HG02798 (cell line): ENCODE results near the gene CYTIP.
"Not testable (repeated sequence)": the region's sequence is repeated elsewhere in the genome, so short reads cannot be mapped to it uniquely, and the experiment has no call there.

Experiments used
- ATAC-seq: cut with Tn5 transposase; IDR thresholded peaks from one replicate; pipeline ENCODE4 v1.9.1; 2021; ENCODE audit warnings: mild to moderate bottlenecking; ENCODE audit not compliant: unreplicated experiment, poor library complexity

Gene CYTIP

GRCh38 chr2:157386747-157387146 lies 57.1 kb downstream of the CYTIP start:
- ATAC-seq = no peak

GRCh38 chr2:157386247-157386646 lies 57.6 kb downstream of the CYTIP start:
- no peak for ATAC-seq

- no peak for ATAC-seq
These were observed 66.0 kb downstream of the CYTIP start for GRCh38 chr2:157377861-157378260.

GRCh38 chr2:157376041-157376440 lies 67.8 kb downstream of the CYTIP start:
- ATAC-seq = no peak

- no peak for ATAC-seq
These were observed 68.5 kb downstream of the CYTIP start for GRCh38 chr2:157375384-157375783.

GRCh38 chr2:157368508-157368907 lies 75.4 kb downstream of the CYTIP start:
- not testable (repeated sequence) for ATAC-seq

- no peak for ATAC-seq
These were observed 76.2 kb downstream of the CYTIP start for GRCh38 chr2:157367704-157368103.
